Measurements from ENCODE around the gene DENND1A.

- TF ChIP-seq CTCF (IDR thresholded peaks at IDR 0.05) (no peak), POLR2AphosphoS5 (IDR thresholded peaks at IDR 0.05) (no peak), EP300 (IDR thresholded peaks at IDR 0.05) (no peak), POLR2A (IDR thresholded peaks at IDR 0.05) (no peak)
These were observed 61.9 kb downstream of the DENND1A start for GRCh38 chr9:123868002-123868401.
